PC-9 (cell line): ENCODE measurements around the gene SLC29A4. TPM values are rescaled to one million over a fixed set of nuclear protein-coding genes. Genes with fewer than 3 reads are reported as not detected.
"Not testable (repeated sequence)": the region's sequence is repeated elsewhere in the genome, so short reads cannot be mapped to it uniquely, and the experiment has no call there.

Source experiments
- BruUV-seq: library from RNA; stranded (reverse); fragments of 400-500 nt; replicated peaks from 2 replicates; lab custom pipeline; 2021; lab: Mats Ljungman, UMichigan
- CTCF ChIA-PET: fragments of 300-600 bp; sonication (Branson Sonifier 250); formaldehyde crosslinking; loops from one replicate; lab custom pipeline; 2022; ENCODE audit warnings: antibody characterized with exemption; lab: Charles Lee
- POLR2A ChIA-PET: fragments of 300-600 bp; sonication (Branson Sonifier 250); formaldehyde crosslinking; loops from one replicate; lab custom pipeline; 2022; ENCODE audit warnings: antibody characterized with exemption; ENCODE audit not compliant: unreplicated experiment; lab: Charles Lee
- DNase-seq, 2 experiments: peaks; one replicate each; pipeline versions ENCODE4 v3.0.0 to v3.0.0-alpha.2; 2015 to 2022; ENCODE audit warnings: mixed read lengths in 1 of 2
- H2AFZ ChIP-seq: fragments of 200-600 bp; sonication (generic); 2 replicates; pipeline ENCODE4 v1.8.1; 2017; ENCODE audit warnings: antibody characterized with exemption
- H3F3A ChIP-seq: fragments of 200-600 bp; sonication (generic); 2 replicates; pipeline ENCODE4 v1.8.1; 2017; ENCODE audit warnings: antibody characterized with exemption, mild to moderate bottlenecking, low read depth; ENCODE audit not compliant: insufficient read depth
- H3K27ac ChIP-seq: fragments of 200-600 bp; sonication (generic); 2 replicates; pipeline ENCODE4 v1.6.1; 2016; ENCODE audit warnings: mixed run types
- H3K27me3 ChIP-seq: fragments of 200-600 bp; sonication (generic); 2 replicates; pipeline ENCODE4 v1.6.1; 2016; ENCODE audit warnings: low read depth, mixed run types; ENCODE audit not compliant: insufficient read depth
- H3K36me3 ChIP-seq: fragments of 200-600 bp; sonication (generic); 2 replicates; pipeline ENCODE4 v1.6.1; 2016; ENCODE audit warnings: low read depth, mixed run types
- H3K4me1 ChIP-seq: fragments of 200-600 bp; sonication (generic); replicated peaks from 2 replicates; pipeline ENCODE4 v1.6.1; 2016; ENCODE audit warnings: mixed run types; ENCODE audit not compliant: insufficient read depth
- H3K4me2 ChIP-seq: fragments of 200-600 bp; sonication (generic); 2 replicates; pipeline ENCODE4 v1.6.1; 2017; ENCODE audit warnings: mixed run types
- H3K4me3 ChIP-seq: fragments of 200-600 bp; sonication (generic); 2 replicates; pipeline ENCODE4 v1.6.1; 2016; ENCODE audit warnings: mixed run types
- H3K79me2 ChIP-seq: fragments of 200-600 bp; sonication (generic); 2 replicates; pipeline ENCODE4 v1.6.1; 2017; ENCODE audit warnings: low read depth, mixed run types
- H3K9me2 ChIP-seq: fragments of 200-600 bp; sonication (generic); 2 replicates; pipeline ENCODE4 v1.8.1; 2017; ENCODE audit warnings: mild to moderate bottlenecking; ENCODE audit not compliant: insufficient read depth
- H3K9me3 ChIP-seq: fragments of 200-600 bp; sonication (generic); 2 replicates; pipeline ENCODE4 v1.8.1; 2016; ENCODE audit warnings: low read depth; ENCODE audit not compliant: insufficient read depth
- H4K20me1 ChIP-seq: fragments of 200-600 bp; sonication (generic); 2 replicates; pipeline ENCODE4 v1.8.1; 2017; ENCODE audit not compliant: insufficient read depth
- EZH2 ChIP-seq: fragments of 200-600 bp; sonication (generic); IDR thresholded peaks from 2 replicates; pipeline ENCODE4 v1.8.0; 2017; ENCODE audit warnings: antibody characterized with exemption, low read depth
- intact Hi-C: fragments of 100-400 bp; cut with micrococcal nuclease; formaldehyde crosslinking; loops from one replicate; pipeline ENCODE4 v1.10.0; 2022; ENCODE audit not compliant: unreplicated experiment
- total RNA-seq: library from RNA; stranded (reverse); gene quantifications from 2 replicates; pipeline ENCODE4 v1.2.3, GENCODE V29; 2021
- TF ChIP-seq, protein P1 (sequence below): fragments of 200-600 bp; sonication (generic); conservative IDR thresholded peaks from 2 replicates; pipeline ENCODE4 v1.6.1; 2017; ENCODE audit warnings: mixed run types, antibody characterized with exemption, mild to moderate bottlenecking, moderate library complexity

The SLC29A4 gene
- total RNA-seq, 1 experiment from 2014 or later, result 7.9 TPM

DNA sequence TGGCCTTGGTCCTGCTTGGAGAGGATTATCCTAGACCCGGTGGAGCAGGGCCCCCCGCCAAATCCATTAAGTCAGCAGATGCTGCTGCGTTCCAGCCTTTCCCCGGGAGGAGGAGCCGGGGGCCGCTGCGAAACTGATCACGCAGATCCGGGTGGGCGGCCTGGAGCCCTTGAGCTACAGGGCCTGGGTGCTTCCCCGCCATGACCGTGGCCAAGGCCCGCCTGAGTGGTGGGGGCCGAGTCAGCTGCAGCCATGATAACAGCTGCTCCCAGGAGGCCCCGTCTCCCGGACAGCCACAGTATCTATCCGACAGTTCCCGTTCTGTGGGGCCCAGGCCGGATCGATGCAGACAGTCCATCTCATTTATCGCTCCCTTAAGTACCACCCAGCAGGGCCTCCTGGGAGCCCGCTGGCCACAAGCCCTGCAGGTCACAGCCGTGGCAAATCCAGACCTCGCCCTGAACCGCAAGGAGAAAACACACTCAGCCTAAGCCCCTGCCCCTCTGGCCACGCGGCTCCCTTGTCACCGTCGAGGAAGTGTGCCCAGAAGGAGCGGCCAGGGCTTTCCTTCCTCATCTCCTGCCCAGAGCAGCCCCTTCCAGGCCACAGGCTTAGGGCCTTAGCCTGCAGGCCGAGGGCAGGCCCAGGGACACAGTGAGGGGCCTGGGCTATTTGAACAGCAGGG, 34.4 kb upstream of the SLC29A4 start:
- BruUV-seq, result no TSS peak
- intact Hi-C loops, result no loop called here
- Histone ChIP-seq H3K27me3 (peaks cover 6% of the 10 kb centered on the region; the same call in 1 of the 2 replicates), H4K20me1 (no peaks in the 10 kb centered on the region), H3K27ac (no peak overlapping the region), H3K4me1 (peaks cover 9% of the 10 kb centered on the region), H3K36me3 (no peaks in the 10 kb centered on the region), H3K4me2 (no peak overlapping the region), H3K4me3 (no peak overlapping the region), H3K79me2 (no peaks in the 10 kb centered on the region), H3K9me3 (no peaks in the 10 kb centered on the region), H3F3A (peaks cover 6% of the 10 kb centered on the region; the same call in 1 of the 2 replicates), H3K9me2 (no peaks in the 10 kb centered on the region), H2AFZ (no peak overlapping the region)
- ChIA-PET POLR2A (no interaction called here), CTCF (no interaction called here)
- DNase-seq, result no peak
- no peak for TF ChIP-seq EZH2
- TF ChIP-seq, protein P1, sequence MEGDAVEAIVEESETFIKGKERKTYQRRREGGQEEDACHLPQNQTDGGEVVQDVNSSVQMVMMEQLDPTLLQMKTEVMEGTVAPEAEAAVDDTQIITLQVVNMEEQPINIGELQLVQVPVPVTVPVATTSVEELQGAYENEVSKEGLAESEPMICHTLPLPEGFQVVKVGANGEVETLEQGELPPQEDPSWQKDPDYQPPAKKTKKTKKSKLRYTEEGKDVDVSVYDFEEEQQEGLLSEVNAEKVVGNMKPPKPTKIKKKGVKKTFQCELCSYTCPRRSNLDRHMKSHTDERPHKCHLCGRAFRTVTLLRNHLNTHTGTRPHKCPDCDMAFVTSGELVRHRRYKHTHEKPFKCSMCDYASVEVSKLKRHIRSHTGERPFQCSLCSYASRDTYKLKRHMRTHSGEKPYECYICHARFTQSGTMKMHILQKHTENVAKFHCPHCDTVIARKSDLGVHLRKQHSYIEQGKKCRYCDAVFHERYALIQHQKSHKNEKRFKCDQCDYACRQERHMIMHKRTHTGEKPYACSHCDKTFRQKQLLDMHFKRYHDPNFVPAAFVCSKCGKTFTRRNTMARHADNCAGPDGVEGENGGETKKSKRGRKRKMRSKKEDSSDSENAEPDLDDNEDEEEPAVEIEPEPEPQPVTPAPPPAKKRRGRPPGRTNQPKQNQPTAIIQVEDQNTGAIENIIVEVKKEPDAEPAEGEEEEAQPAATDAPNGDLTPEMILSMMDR, result no peak

DNA sequence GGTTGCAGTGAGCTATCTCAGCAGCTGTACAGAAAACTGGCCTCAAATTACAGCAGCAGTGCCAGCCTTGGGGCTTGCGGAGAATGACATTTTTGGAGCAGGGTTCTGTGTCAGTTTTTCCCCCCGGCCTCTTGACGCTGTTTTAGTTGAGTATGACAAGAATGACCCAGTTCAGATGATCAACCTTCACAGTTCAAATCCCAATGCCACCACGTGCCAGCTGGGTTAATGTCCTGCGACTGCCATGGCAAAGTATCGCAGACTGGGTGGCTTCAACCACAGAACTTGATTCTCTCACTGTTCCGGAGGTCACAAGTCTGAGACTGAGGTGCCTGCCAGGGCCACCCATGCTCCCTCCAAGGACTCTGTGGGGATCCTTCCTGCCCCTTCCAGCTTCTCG, 32.0 kb upstream of the SLC29A4 start:
- intact Hi-C loops, DNase-seq, H3K4me2 ChIP-seq, POLR2A ChIA-PET, H3K36me3 ChIP-seq, BruUV-seq, H3K27me3 ChIP-seq, H3K4me3 ChIP-seq, H3K9me3 ChIP-seq, H3K4me1 ChIP-seq, H2AFZ ChIP-seq, H3F3A ChIP-seq, H3K79me2 ChIP-seq, H3K9me2 ChIP-seq, CTCF ChIA-PET, H3K27ac ChIP-seq, H4K20me1 ChIP-seq: not testable (repeated sequence)

GRCh38 chr7:5253529-5253928, 29.2 kb upstream of the SLC29A4 start:
- POLR2A ChIA-PET, H3K9me2 ChIP-seq, H3F3A ChIP-seq, H3K4me1 ChIP-seq, H2AFZ ChIP-seq, H3K27me3 ChIP-seq, BruUV-seq, H3K4me2 ChIP-seq, intact Hi-C loops, H3K36me3 ChIP-seq, H3K27ac ChIP-seq, H3K79me2 ChIP-seq, H3K4me3 ChIP-seq, H4K20me1 ChIP-seq, H3K9me3 ChIP-seq, DNase-seq: not testable (repeated sequence)
- CTCF ChIA-PET, result interaction anchor here (0.6 kb wide), 1 partner anchor 158 kb away, joined by 3 read pairs; no protein-coding TSS in a partner anchor

GRCh38 chr7:5254371-5254770, 28.4 kb upstream of the SLC29A4 start:
- H4K20me1 ChIP-seq, BruUV-seq, H3K27ac ChIP-seq, H3K4me1 ChIP-seq, DNase-seq, H3K27me3 ChIP-seq, H3K4me2 ChIP-seq, H3F3A ChIP-seq, intact Hi-C loops, H3K79me2 ChIP-seq, H3K4me3 ChIP-seq, H3K36me3 ChIP-seq, H3K9me2 ChIP-seq, H3K9me3 ChIP-seq, H2AFZ ChIP-seq, POLR2A ChIA-PET: not testable (repeated sequence)
- CTCF ChIA-PET, result interaction anchor here (0.6 to 0.7 kb wide), 3 partner anchors 11 to 376 kb away, joined by 5 to 10 read pairs (median 6); no protein-coding TSS in a partner anchor
